H9 (cell line): ENCODE data around the gene SEMA6A. TPM values are rescaled to one million over a fixed set of nuclear protein-coding genes. Genes with fewer than 3 reads are reported as not detected.

Experiments used
- DNase-seq: peaks from one replicate; pipeline ENCODE4 v3.0.0-alpha.2; 2017
- H2AFZ ChIP-seq: one replicate; pipeline ENCODE4 v1.6.1; 2013; ENCODE audit warnings: mild to moderate bottlenecking, low read length, control low read depth, moderate library complexity
- H2AK5ac ChIP-seq: 2 replicates; pipeline ENCODE4 v1.6.1; 2013; ENCODE audit warnings: low read length, control low read depth, mixed read lengths; ENCODE audit not compliant: insufficient read length
- H2BK120ac ChIP-seq: one replicate; pipeline ENCODE4 v1.6.1; 2013; ENCODE audit warnings: low read depth, mild to moderate bottlenecking, low read length, control low read depth, inconsistent platforms; ENCODE audit not compliant: poor library complexity, severe bottlenecking
- H2BK12ac ChIP-seq: 2 replicates; pipeline ENCODE4 v1.6.1; 2013; ENCODE audit warnings: low read length, control low read depth, mixed read lengths, low read depth; ENCODE audit not compliant: insufficient read length
- H2BK15ac ChIP-seq: 2 replicates; pipeline ENCODE4 v1.6.1; 2013; ENCODE audit warnings: low read depth, low read length, control low read depth
- H2BK20ac ChIP-seq: one replicate; pipeline ENCODE4 v1.6.1; 2013; ENCODE audit warnings: low read depth, mild to moderate bottlenecking, low read length, control low read depth, inconsistent platforms; ENCODE audit not compliant: poor library complexity, severe bottlenecking
- H2BK5ac ChIP-seq: 2 replicates; pipeline ENCODE4 v1.6.1; 2013; ENCODE audit warnings: low read length, control low read depth, mixed read lengths; ENCODE audit not compliant: insufficient read length
- H3K14ac ChIP-seq: 2 replicates; pipeline ENCODE4 v1.6.1; 2013; ENCODE audit warnings: low read length, control low read depth; ENCODE audit not compliant: insufficient read depth
- H3K18ac ChIP-seq: 2 replicates; pipeline ENCODE4 v1.6.1; 2013; ENCODE audit warnings: low read depth, mild to moderate bottlenecking, mixed read lengths, low read length, control low read depth; ENCODE audit not compliant: insufficient read length
- H3K23ac ChIP-seq: 2 replicates; pipeline ENCODE4 v1.6.1; 2013; ENCODE audit warnings: low read length, control low read depth, mixed read lengths, low read depth; ENCODE audit not compliant: insufficient read length
- H3K23me2 ChIP-seq: 2 replicates; pipeline ENCODE4 v1.6.1; 2013; ENCODE audit warnings: low read depth, mild to moderate bottlenecking, mixed read lengths, low read length, control low read depth; ENCODE audit not compliant: insufficient read length, poor library complexity, severe bottlenecking
- H3K27ac ChIP-seq: 2 replicates; pipeline ENCODE4 v1.5.1; 2013; ENCODE audit warnings: low read length, control low read depth, mixed read lengths, low read depth; ENCODE audit not compliant: insufficient read length
- H3K27me3 ChIP-seq: 2 replicates; pipeline ENCODE4 v1.6.1; 2013; ENCODE audit warnings: low read length, control low read depth, inconsistent platforms; ENCODE audit not compliant: insufficient read depth
- H3K4ac ChIP-seq: 2 replicates; pipeline ENCODE4 v1.6.1; 2013; ENCODE audit warnings: low read depth, mild to moderate bottlenecking, control low read depth, inconsistent platforms, low read length, moderate library complexity
- H3K4me1 ChIP-seq: 2 replicates; pipeline ENCODE4 v1.6.1; 2013; ENCODE audit warnings: low read length, control low read depth, inconsistent platforms; ENCODE audit not compliant: insufficient read depth
- H3K4me2 ChIP-seq: 2 replicates; pipeline ENCODE4 v1.6.1; 2013; ENCODE audit warnings: low read length, control low read depth, mixed read lengths; ENCODE audit not compliant: insufficient read length, insufficient read depth
- H3K56ac ChIP-seq: 2 replicates; pipeline ENCODE4 v1.6.1; 2013; ENCODE audit warnings: low read depth, mild to moderate bottlenecking, mixed read lengths, low read length, control low read depth; ENCODE audit not compliant: insufficient read length
- H3K79me1 ChIP-seq: 2 replicates; pipeline ENCODE4 v1.6.1; 2013; ENCODE audit warnings: low read depth, mild to moderate bottlenecking, moderate library complexity, low read length, control low read depth, inconsistent platforms; ENCODE audit not compliant: insufficient read depth, poor library complexity, severe bottlenecking
- H3K79me2 ChIP-seq: 2 replicates; pipeline ENCODE4 v1.6.1; 2013; ENCODE audit warnings: low read length, control low read depth, inconsistent platforms; ENCODE audit not compliant: insufficient read depth
- H3K9ac ChIP-seq: 2 replicates; pipeline ENCODE4 v1.6.1; 2013; ENCODE audit warnings: low read length, control low read depth, mixed read lengths; ENCODE audit not compliant: insufficient read length; ENCODE audit errors: extremely low read depth
- H3K9me3 ChIP-seq: one replicate; pipeline ENCODE4 v1.6.1; 2013; ENCODE audit warnings: low read depth, low read length, inconsistent platforms; ENCODE audit not compliant: control insufficient read depth
- H3T11ph ChIP-seq: one replicate; pipeline ENCODE4 v1.6.1; 2013; ENCODE audit warnings: mild to moderate bottlenecking, low read length, control low read depth, inconsistent platforms
- H4K20me1 ChIP-seq: one replicate; pipeline ENCODE4 v1.6.1; 2013; ENCODE audit not compliant: control insufficient read depth, insufficient read length, insufficient read depth
- H4K5ac ChIP-seq: 2 replicates; pipeline ENCODE4 v1.6.1; 2013; ENCODE audit warnings: low read depth, mild to moderate bottlenecking, mixed read lengths, low read length, control low read depth; ENCODE audit not compliant: insufficient read length
- H4K8ac ChIP-seq: replicated peaks from 2 replicates; pipeline ENCODE4 v1.6.1; 2013; ENCODE audit warnings: low read length, control low read depth, mixed read lengths, low read depth; ENCODE audit not compliant: insufficient read length
- H4K91ac ChIP-seq: 2 replicates; pipeline ENCODE4 v1.6.1; 2013; ENCODE audit warnings: low read depth, mild to moderate bottlenecking, moderate library complexity, mixed read lengths, low read length, control low read depth; ENCODE audit not compliant: insufficient read length
- H3K27ac Mint-ChIP-seq, 3 experiments: 2 replicates in 2 of 3; 3 replicates in 1 of 3; pipeline ENCODE4 v1.8.0; 2020 to 2021; ENCODE audit warnings: mixed read lengths in 3 of 3, mild to moderate bottlenecking in 1 of 3, moderate library complexity in 1 of 3
- H3K27me3 Mint-ChIP-seq: 2 replicates; pipeline ENCODE4 v1.8.0; 2021; ENCODE audit warnings: low read depth, mild to moderate bottlenecking, moderate library complexity, mixed read lengths
- H3K36me3 Mint-ChIP-seq, 3 experiments: 2 replicates in 2 of 3; 3 replicates in 1 of 3; pipeline ENCODE4 v1.8.0; 2020 to 2021; ENCODE audit warnings: low read depth in 3 of 3, mixed read lengths in 3 of 3; ENCODE audit not compliant: insufficient read depth in 1 of 3
- H3K4me1 Mint-ChIP-seq, 2 experiments: 2 replicates each; pipeline ENCODE4 v1.8.0; 2020; ENCODE audit warnings: mixed read lengths in 2 of 2
- H3K4me3 Mint-ChIP-seq, 2 experiments: 2 replicates in 1 of 2; 3 replicates in 1 of 2; pipeline ENCODE4 v1.8.0; 2020 to 2021; ENCODE audit warnings: mild to moderate bottlenecking in 2 of 2, mixed read lengths in 2 of 2, moderate library complexity in 1 of 2
- H3K9me3 Mint-ChIP-seq, 2 experiments: 2 replicates in 1 of 2; 3 replicates in 1 of 2; pipeline ENCODE4 v1.8.0; 2020; ENCODE audit warnings: mild to moderate bottlenecking in 2 of 2, mixed read lengths in 2 of 2, moderate library complexity in 1 of 2
- CTCF ChIP-seq: fragments of 200-600 bp; sonication (generic); conservative IDR thresholded peaks from 3 replicates; pipeline ENCODE4 v1.8.0; 2021; ENCODE audit warnings: antibody characterized with exemption, mild to moderate bottlenecking
- WGBS: extraction: QIAGEN DNeasy Blood & Tissue Kit; methylation state at CpG from one replicate; pipeline ENCODE4 v1.1.7; 2013; ENCODE audit warnings: missing lambda C conversion rate, low lambda C conversion rate, mixed read lengths; ENCODE audit not compliant: insufficient read length; ENCODE audit errors: extremely low coverage; 5-methylcytosine and 5-hydroxymethylcytosine counted together
- total RNA-seq: library from RNA; stranded (reverse); gene quantifications from 2 replicates; pipeline ENCODE4 v1.2.1, GENCODE V29; 2021

Gene SEMA6A
- total RNA-seq, 1 experiment from 2014 or later, result 354 TPM

GRCh38 chr5:116531635-116532034, 43.0 kb downstream of the SEMA6A start:
- Histone ChIP-seq H3K4ac (no peak overlapping the region), H3K9me3 (no peaks in the 10 kb centered on the region), H3K23me2 (no peaks in the 10 kb centered on the region), H4K20me1 (no peaks in the 10 kb centered on the region), H2BK15ac (no peak overlapping the region), H3K79me1 (no peaks in the 10 kb centered on the region), H3K4me1 (peaks cover 19% of the 10 kb centered on the region), H4K91ac (no peak overlapping the region), H3K18ac (no peak overlapping the region), H2BK120ac (no peak overlapping the region), H3K14ac (no peak overlapping the region), H3T11ph (no peak overlapping the region), H4K5ac (no peak overlapping the region), H3K79me2 (peaks cover 91% of the 10 kb centered on the region), H3K9ac (no peak overlapping the region), H2BK12ac (no peak overlapping the region), H3K27me3 (no peaks in the 10 kb centered on the region), H3K23ac (no peak overlapping the region), H4K8ac (no peak overlapping the region), H3K27ac (no peak overlapping the region), H2BK20ac (no peak overlapping the region), H3K4me2 (no peak overlapping the region), H2BK5ac (no peak overlapping the region), H3K56ac (no peak overlapping the region), H2AFZ (no peak overlapping the region), H2AK5ac (no peak overlapping the region)
- DNase-seq, result no peak
- TF ChIP-seq CTCF, result no peak
- peak overlapping the region; percentile 49 to 90 (median 70); a peak in 5 of 7 replicates for H3K27ac Mint-ChIP-seq
- H3K27me3 Mint-ChIP-seq, result no peaks in the 10 kb centered on the region
- no CpG with 5 or more reads among the region's 1 CpG for WGBS
- H3K4me3 Mint-ChIP-seq, result no peak overlapping the region
- H3K9me3 Mint-ChIP-seq, result no peaks in the 10 kb centered on the region
- H3K4me1 Mint-ChIP-seq, result peaks cover 69 to 73% of the 10 kb centered on the region in 2 experiments
- peaks cover 0 to 6% (median 0%) of the 10 kb centered on the region in 3 experiments; a peak in 2 of 7 replicates for H3K36me3 Mint-ChIP-seq
